H1 (cell line): Measurements from ENCODE around the gene KIAA0930. TPM values are rescaled to one million over a fixed set of nuclear protein-coding genes. Genes with fewer than 3 reads are reported as not detected.

Experiments
- CTCF ChIA-PET: fragments of 300-600 bp; sonication (Branson Sonifier 250); formaldehyde crosslinking; loops from one replicate; lab custom pipeline; 2021; ENCODE audit not compliant: partially characterized antibody; lab: Charles Lee
- POLR2A ChIA-PET: fragments of 300-600 bp; sonication (Branson Sonifier 250); formaldehyde crosslinking; loops from one replicate; lab custom pipeline; 2021; ENCODE audit warnings: inconsistent platforms; ENCODE audit not compliant: partially characterized antibody; lab: Charles Lee
- DNase-seq, 2 experiments: peaks; one replicate each; pipeline versions ENCODE4 v3.0.0 to v3.0.0-alpha.2; 2010 to 2022; ENCODE audit warnings: low spot score in 2 of 2, low read depth in 1 of 2, mixed read lengths in 1 of 2
- FAIRE-seq: peaks from 2 replicates; lab custom pipeline; 2011; peaks lifted over from hg19 to GRCh38; lab: Jason Lieb, UNC
- H2AFZ ChIP-seq: 2 replicates; pipeline ENCODE4 v1.8.1; 2012; ENCODE audit warnings: low read length, inconsistent platforms
- H2AK5ac ChIP-seq: 2 replicates; pipeline ENCODE4 v1.6.1; 2013; ENCODE audit warnings: low read depth, low read length
- H2BK120ac ChIP-seq: replicated peaks from 2 replicates; pipeline ENCODE3; 2013; ENCODE audit warnings: low read depth, low read length, inconsistent platforms
- H2BK12ac ChIP-seq: 2 replicates; pipeline ENCODE4 v1.6.1; 2013; ENCODE audit warnings: low read depth, low read length
- H2BK15ac ChIP-seq: 2 replicates; pipeline ENCODE4 v1.6.1; 2013; ENCODE audit warnings: low read length
- H2BK20ac ChIP-seq: 2 replicates; pipeline ENCODE4 v1.6.1; 2013; ENCODE audit warnings: low read length
- H2BK5ac ChIP-seq: 2 replicates; pipeline ENCODE4 v1.6.1; 2013; ENCODE audit warnings: low read depth, low read length
- H3K14ac ChIP-seq: 2 replicates; pipeline ENCODE4 v1.6.1; 2013; ENCODE audit warnings: inconsistent platforms; ENCODE audit not compliant: insufficient read length
- H3K18ac ChIP-seq: 2 replicates; pipeline ENCODE4 v1.6.1; 2013; ENCODE audit warnings: low read length; ENCODE audit errors: extremely low read depth
- H3K23ac ChIP-seq: 2 replicates; pipeline ENCODE4 v1.6.1; 2013; ENCODE audit warnings: inconsistent platforms; ENCODE audit not compliant: insufficient read length
- H3K23me2 ChIP-seq: 2 replicates; pipeline ENCODE4 v1.6.1; 2013; ENCODE audit warnings: low read depth, low read length
- H3K27ac ChIP-seq: 2 replicates; pipeline ENCODE4 v1.6.1; 2011; ENCODE audit warnings: low read depth, low read length, inconsistent platforms
- H3K27me3 ChIP-seq, 4 experiments: replicated peaks in 1 of 4; 1 replicate in 1 of 4; 2 replicates in 3 of 4; pipeline versions ENCODE4 v1.6.1 to v1.8.1; 2011 to 2013; ENCODE audit warnings: low read length in 3 of 4, mild to moderate bottlenecking in 3 of 4, inconsistent platforms in 2 of 4, mixed read lengths in 2 of 4, moderate library complexity in 1 of 4; ENCODE audit not compliant: control insufficient read depth in 3 of 4, insufficient read depth in 3 of 4; ENCODE audit errors: extremely low read depth in 1 of 4
- H3K36me3 ChIP-seq, 4 experiments: 2 replicates each; pipeline versions ENCODE4 v1.6.1 to v1.8.1; 2011 to 2013; ENCODE audit warnings: mild to moderate bottlenecking in 4 of 4, low read length in 3 of 4, moderate library complexity in 2 of 4, control low read depth in 1 of 4, inconsistent platforms in 1 of 4; ENCODE audit not compliant: insufficient read depth in 4 of 4, control insufficient read depth in 2 of 4
- H3K4ac ChIP-seq: replicated peaks from 2 replicates; pipeline ENCODE3; 2013; ENCODE audit warnings: low read length, low read depth, mixed read lengths, inconsistent platforms; ENCODE audit not compliant: insufficient read length
- H3K4me1 ChIP-seq, 4 experiments: replicated peaks in 1 of 4; 1 replicate in 1 of 4; 2 replicates in 3 of 4; pipeline versions ENCODE4 v1.6.1 to v1.8.1; 2011 to 2013; ENCODE audit warnings: low read length in 3 of 4, inconsistent platforms in 2 of 4, mixed read lengths in 1 of 4; ENCODE audit not compliant: insufficient read depth in 4 of 4, control insufficient read depth in 3 of 4
- H3K4me2 ChIP-seq, 2 experiments: 2 replicates each; pipeline versions ENCODE4 v1.6.1 to v1.8.1; 2011 to 2013; ENCODE audit warnings: low read depth in 2 of 2, low read length in 2 of 2, control low read depth in 1 of 2, inconsistent platforms in 1 of 2, mild to moderate bottlenecking in 1 of 2; ENCODE audit not compliant: insufficient read depth in 1 of 2
- H3K4me3 ChIP-seq, 4 experiments: fragments of 200-600, 300-600 bp in 1 of 4; sonication (generic), shearing (Covaris generic), sonication (Bioruptor Twin) in 1 of 4; 2 replicates each; pipeline versions ENCODE4 v1.5.1 to v1.8.1; 2011 to 2016; ENCODE audit warnings: low read length in 4 of 4, low read depth in 3 of 4, control low read depth in 2 of 4, inconsistent platforms in 2 of 4, mild to moderate bottlenecking in 2 of 4, mixed read lengths in 1 of 4, moderate library complexity in 1 of 4; ENCODE audit not compliant: insufficient read depth in 2 of 4; ENCODE audit errors: extremely low read depth in 1 of 4
- H3K56ac ChIP-seq: replicated peaks from 2 replicates; pipeline ENCODE3; 2013; ENCODE audit warnings: low read depth, mild to moderate bottlenecking, mixed read lengths, low read length, inconsistent platforms; ENCODE audit not compliant: insufficient read length
- H3K79me1 ChIP-seq: 2 replicates; pipeline ENCODE4 v1.6.1; 2013; ENCODE audit warnings: low read depth, low read length, control low read depth
- H3K79me2 ChIP-seq, 2 experiments: 2 replicates each; pipeline versions ENCODE4 v1.6.1 to v1.8.1; 2012 to 2013; ENCODE audit warnings: low read length in 2 of 2, mild to moderate bottlenecking in 2 of 2, inconsistent platforms in 1 of 2; ENCODE audit not compliant: insufficient read depth in 2 of 2, control insufficient read depth in 1 of 2
- H3K9ac ChIP-seq, 4 experiments: replicated peaks in 1 of 4; 1 replicate in 1 of 4; 2 replicates in 3 of 4; pipeline versions ENCODE4 v1.6.1 to v1.8.1; 2011 to 2013; ENCODE audit warnings: low read depth in 3 of 4, low read length in 3 of 4, control low read depth in 2 of 4, mild to moderate bottlenecking in 2 of 4, moderate library complexity in 2 of 4, inconsistent platforms in 1 of 4; ENCODE audit errors: extremely low read depth in 1 of 4
- H3K9me3 ChIP-seq, 2 experiments: 2 replicates each; pipeline versions ENCODE4 v1.6.1 to v1.8.1; 2012 to 2013; ENCODE audit warnings: mild to moderate bottlenecking in 2 of 2, moderate library complexity in 2 of 2, control low read depth in 1 of 2, inconsistent platforms in 1 of 2, low read depth in 1 of 2, low read length in 1 of 2, mixed read lengths in 1 of 2; ENCODE audit not compliant: insufficient read depth in 2 of 2
- H4K20me1 ChIP-seq, 2 experiments: replicated peaks in 1 of 2; 2 replicates each; pipeline versions ENCODE3 to v1.8.1; 2011 to 2013; ENCODE audit warnings: inconsistent platforms in 2 of 2, low read length in 2 of 2, mild to moderate bottlenecking in 1 of 2; ENCODE audit not compliant: insufficient read depth in 2 of 2, control insufficient read depth in 1 of 2
- H4K5ac ChIP-seq: 2 replicates; pipeline ENCODE4 v1.6.1; 2013; ENCODE audit warnings: low read length, low read depth, mixed read lengths, inconsistent platforms; ENCODE audit not compliant: insufficient read length
- H4K8ac ChIP-seq: 2 replicates; pipeline ENCODE4 v1.8.0; 2013; ENCODE audit warnings: mild to moderate bottlenecking, moderate library complexity, low read length, inconsistent platforms; ENCODE audit not compliant: insufficient read depth; ENCODE audit errors: extremely low read depth
- H4K91ac ChIP-seq: replicated peaks from 2 replicates; pipeline ENCODE3; 2013; ENCODE audit warnings: low read length, mixed read lengths, inconsistent platforms; ENCODE audit not compliant: insufficient read length
- BACH1 ChIP-seq: IDR thresholded peaks from 2 replicates; pipeline ENCODE4 v1.6.1; 2012; ENCODE audit warnings: low read length, improper control_type of control experiment
- JUN ChIP-seq: IDR thresholded peaks from 2 replicates; pipeline ENCODE4 v1.6.1; 2011; ENCODE audit warnings: low read depth, mild to moderate bottlenecking, improper control_type of control experiment, low read length
- TBP ChIP-seq: IDR thresholded peaks from 2 replicates; pipeline ENCODE4 v1.6.1; 2011; ENCODE audit warnings: low read depth, low read length, improper control_type of control experiment
- WGBS, 2 experiments: shearing (Covaris generic) in 1 of 2; methylation state at CpG; one replicate each; pipeline versions ENCODE4 v1.1.6 to v1.1.7; 2013 to 2015; ENCODE audit warnings: low lambda C conversion rate in 2 of 2, mixed read lengths in 2 of 2, inconsistent platforms in 1 of 2, low coverage in 1 of 2, missing lambda C conversion rate in 1 of 2; ENCODE audit not compliant: insufficient replicate concordance in 2 of 2, insufficient coverage in 1 of 2, insufficient read length in 1 of 2; ENCODE audit errors: extremely low coverage in 1 of 2, missing lambda C conversion rate in 1 of 2; 5-methylcytosine and 5-hydroxymethylcytosine counted together
- polyA plus RNA-seq, 7 experiments: library from polyadenylated mRNA; depleted of rRNA in 3 of 7; stranded (reverse) in 5 of 7; unstranded in 2 of 7; fragments of >200 nt in 5 of 7; fragments of 200-250 nt in 2 of 7; gene quantifications; 1 replicate in 5 of 7; 2 replicates in 1 of 7; 4 replicates in 1 of 7; pipeline versions ENCODE4 v1.2.1 to v1.2.3, GENCODE V29; 2011 to 2013; ENCODE audit warnings: missing spikeins in 2 of 7, mixed read lengths in 2 of 7
- total RNA-seq: library from RNA; stranded (reverse); fragmentation: NEBNext Ultra II Directional; extraction: Animal tissue kit (Norgen Biotek cat#: 25700); gene quantifications from 2 replicates; pipeline ENCODE4 v1.2.1, GENCODE V29; 2021

KIAA0930 gene
- total and polyA plus RNA-seq, 2 of the 8 experiments (the other 6 are each of a cell fraction or from before 2014, with no cell fraction given): 61.9 to 66.1 TPM

DNA sequence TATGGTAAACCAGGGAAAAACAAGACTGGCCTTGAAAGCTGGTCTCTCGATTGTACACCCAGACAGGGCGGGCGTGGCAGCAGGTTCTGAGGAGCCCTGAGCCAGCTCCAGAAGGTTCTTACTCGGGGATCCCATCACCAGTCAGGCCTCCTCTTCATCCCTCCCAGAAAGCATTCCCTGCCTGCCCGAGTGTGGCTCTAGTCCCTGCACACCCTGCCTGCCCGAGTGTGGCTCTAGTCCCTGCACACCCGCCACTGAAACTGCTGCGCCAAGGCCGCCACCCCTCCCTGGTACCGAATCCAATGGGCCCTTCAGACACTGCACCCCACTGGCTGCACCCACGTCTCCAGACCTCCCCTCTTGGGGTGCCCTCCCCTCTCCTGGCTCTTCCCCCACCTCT is 30.1 kb downstream of the KIAA0930 start:
- no peak overlapping the region for H3K4ac ChIP-seq
- no peak overlapping the region for H4K8ac ChIP-seq
- no peak overlapping the region for H3K23ac ChIP-seq
- H3K14ac ChIP-seq: no peak overlapping the region
- H3K18ac ChIP-seq: no peak overlapping the region
- no peak overlapping the region for H3K27ac ChIP-seq
- H2AK5ac ChIP-seq: no peak overlapping the region
- H2AFZ ChIP-seq: no peak overlapping the region
- no peak overlapping the region for H2BK12ac ChIP-seq
- H3K56ac ChIP-seq: no peak overlapping the region
- H3K4me3 ChIP-seq: no peak overlapping the region
- FAIRE-seq: no peak
- H2BK120ac ChIP-seq: no peak overlapping the region
- no peaks in the 10 kb centered on the region for H3K27me3 ChIP-seq
- H3K9me3 ChIP-seq: no peaks in the 10 kb centered on the region
- no peak overlapping the region for H3K9ac ChIP-seq
- H4K5ac ChIP-seq: no peak overlapping the region
- H3K79me2 ChIP-seq: peaks cover 0 to 10% of the 10 kb centered on the region in 2 experiments; a peak in 2 of 4 replicates
- no peak overlapping the region for H2BK5ac ChIP-seq
- no peak overlapping the region for H2BK20ac ChIP-seq
- peaks cover 0 to 19% (median 8%) of the 10 kb centered on the region in 4 experiments; a peak in 6 of 7 replicates for H3K4me1 ChIP-seq
- 95% methylated on average over 11 of the region's 11 CpGs; no CpG with 5 or more reads in 1 of the 2 experiments for WGBS, 2 experiments
- ChIA-PET CTCF (interaction anchor here (0.7 to 4.4 kb wide), 9 partner anchors 8 to 110 kb away, joined by 3 to 25 read pairs (median 11); no protein-coding TSS in a partner anchor), POLR2A (interaction anchor here (1.0 to 1.3 kb wide), 4 partner anchors 9 to 101 kb away, joined by 3 to 4 read pairs (median 3); no protein-coding TSS in a partner anchor)
- TF ChIP-seq JUN: no peak
- no peak for TF ChIP-seq BACH1
- TF ChIP-seq TBP: no peak
- H4K91ac ChIP-seq: no peak overlapping the region
- H3K36me3 ChIP-seq: no peaks in the 10 kb centered on the region
- H3K4me2 ChIP-seq: no peak overlapping the region
- H3K23me2 ChIP-seq: no peaks in the 10 kb centered on the region
- no peak for DNase-seq
- 0 out of 2 replicates have a peak overlapping the region, but pooled peaks have one; percentile 46 for H2BK15ac ChIP-seq
- H4K20me1 ChIP-seq: peaks cover 4 to 21% of the 10 kb centered on the region in 2 experiments
- H3K79me1 ChIP-seq: peaks cover 8% of the 10 kb centered on the region
